ENCODE results near the gene ST3GAL2.

Gene ST3GAL2

DNA sequence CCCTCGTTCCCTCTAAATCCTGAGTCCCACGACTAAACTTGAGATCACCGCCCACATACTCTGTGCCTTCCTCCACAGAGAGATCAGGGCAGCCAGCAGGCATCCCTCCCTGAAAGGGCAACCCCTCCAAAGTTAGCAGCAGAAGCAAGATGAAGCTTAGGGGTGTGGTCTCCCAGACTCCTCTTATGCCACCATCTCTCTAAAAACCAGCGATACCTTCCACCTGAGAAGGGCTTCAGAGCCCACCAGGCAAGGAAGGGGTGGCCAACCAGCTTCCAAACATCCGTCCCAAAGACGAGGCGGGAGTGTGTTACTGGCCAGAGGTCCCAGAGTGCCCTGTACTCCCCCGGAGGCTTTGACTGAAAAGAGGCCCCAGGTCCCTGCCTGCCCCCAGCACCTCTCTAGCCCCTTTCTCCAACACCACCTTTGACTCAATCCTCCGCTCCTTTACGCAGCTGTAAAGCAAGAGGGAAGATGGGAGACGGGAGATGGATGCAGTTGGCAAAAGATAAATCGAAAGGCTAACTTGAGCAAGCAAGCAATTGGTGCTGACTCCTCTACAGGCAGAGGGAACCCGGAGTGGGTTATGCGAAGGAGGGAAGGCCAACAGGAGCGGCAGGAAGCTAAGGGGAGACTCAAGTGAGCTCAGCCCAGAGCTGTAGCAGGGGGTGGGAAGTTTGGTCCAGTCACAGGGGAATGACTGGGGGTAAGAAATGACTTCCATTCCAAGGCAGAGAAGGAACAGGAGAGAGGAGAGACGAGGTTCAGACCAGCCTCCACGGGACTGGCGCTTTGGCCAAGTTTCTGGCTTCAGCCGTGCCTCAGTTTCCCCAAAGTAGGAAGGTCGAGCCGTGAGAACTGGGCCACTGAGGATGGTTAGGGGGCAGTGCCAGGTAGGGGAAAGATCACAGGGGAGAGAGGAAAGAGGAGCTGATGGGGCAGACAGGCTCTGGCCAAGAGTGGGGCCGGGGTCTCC lies 1.0 kb downstream of the ST3GAL2 start:
- peak in 1 of 3 experiments; percentile 27 for DNase-seq

DNA sequence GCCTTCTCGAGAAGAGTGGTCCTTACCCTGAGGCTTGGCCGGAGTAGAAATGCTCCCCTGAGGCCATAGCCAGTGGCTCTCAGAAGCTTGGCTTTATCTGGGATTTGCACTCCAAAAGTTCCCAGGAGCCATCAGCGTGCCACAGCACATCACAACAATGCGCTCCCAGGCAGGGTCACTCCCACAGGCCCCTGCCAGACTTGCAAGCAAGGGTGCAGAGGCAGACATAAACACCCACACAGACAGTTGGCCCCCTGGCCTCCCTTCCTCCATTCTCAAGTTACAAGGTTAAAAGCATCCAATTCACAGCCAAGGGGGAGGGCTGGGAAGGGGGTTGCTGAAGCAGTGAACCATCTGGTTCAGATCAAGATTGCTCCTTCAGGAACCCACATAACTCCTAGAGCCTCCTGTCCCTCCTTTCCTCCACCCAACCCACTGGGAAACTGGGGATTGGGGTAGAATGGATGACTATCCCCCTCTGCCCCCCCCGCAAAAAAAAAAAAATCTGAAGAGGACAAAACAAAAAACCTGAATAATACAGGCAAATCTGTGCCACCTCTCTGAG lies 1.8 kb downstream of the ST3GAL2 start:
- DNase-seq = peak; percentile 4 to 28 (median 11)

DNA sequence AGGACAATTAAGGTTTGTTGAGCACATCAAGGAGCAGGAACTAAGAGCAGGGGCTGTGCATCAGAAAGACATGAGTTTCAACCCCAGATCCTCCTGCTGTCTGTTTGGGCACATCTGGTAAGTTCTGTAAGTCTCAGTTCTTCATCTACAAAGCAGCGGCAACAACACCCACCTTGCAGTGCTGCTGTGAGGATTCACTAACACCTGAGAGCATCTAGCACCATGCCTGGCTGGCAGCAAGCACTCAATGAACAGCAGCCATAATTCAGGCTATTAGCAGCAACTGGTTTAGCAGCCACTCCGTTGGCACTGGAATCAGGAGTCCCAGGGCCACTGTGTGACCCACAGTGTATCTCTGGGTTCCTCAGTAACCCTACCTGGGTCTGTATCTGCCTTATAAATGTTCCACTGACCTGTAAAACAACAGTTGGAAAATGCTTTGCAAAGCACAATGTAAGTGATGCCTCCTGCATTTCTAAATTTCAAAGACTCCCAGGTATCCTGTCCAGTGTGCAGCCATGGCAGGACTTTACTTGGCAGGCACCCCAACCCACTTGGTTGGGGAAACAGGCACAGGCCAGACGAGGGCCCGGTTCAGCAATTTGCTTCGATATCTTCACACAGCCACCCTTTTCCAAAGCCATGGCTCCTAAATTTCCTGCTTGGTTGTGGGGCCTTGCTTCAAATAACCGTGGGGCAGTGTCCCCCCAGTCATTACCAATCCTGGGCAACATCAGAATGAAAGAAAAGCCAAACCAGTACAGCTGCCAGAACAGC lies 4.2 kb downstream of the ST3GAL2 start:
- DNase-seq = no peak

DNA sequence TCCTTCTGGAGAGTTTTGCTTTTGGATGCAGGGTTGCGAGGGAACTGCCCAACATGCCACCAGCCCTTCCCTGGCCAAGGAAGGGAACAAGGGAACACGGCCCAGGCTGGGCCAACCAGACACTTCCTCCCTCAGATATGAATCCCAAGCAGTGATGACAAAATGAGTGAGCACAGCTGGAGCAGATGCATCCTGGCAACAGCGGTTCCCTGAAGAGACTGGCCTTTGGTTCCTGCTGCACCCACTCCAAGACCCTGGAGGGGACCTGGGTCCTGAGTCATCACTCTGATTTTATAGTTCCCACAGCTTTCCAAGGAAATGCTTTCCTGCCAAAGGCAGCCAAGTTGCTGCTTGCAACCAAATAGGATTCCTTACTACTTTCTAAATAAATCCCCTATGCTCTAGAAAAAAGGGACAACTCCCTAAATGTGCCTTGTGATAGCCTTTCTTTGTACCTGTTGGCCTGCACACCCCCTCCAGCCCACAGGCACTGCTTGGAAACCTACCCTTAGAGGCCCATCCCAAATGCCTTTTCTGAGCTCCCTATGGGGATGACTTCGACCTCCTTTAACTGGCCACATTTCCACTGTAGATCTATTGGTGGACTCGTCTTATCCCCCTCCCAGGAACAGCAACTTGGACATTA lies 5.3 kb downstream of the ST3GAL2 start:
- DNase-seq = no peak

DNA sequence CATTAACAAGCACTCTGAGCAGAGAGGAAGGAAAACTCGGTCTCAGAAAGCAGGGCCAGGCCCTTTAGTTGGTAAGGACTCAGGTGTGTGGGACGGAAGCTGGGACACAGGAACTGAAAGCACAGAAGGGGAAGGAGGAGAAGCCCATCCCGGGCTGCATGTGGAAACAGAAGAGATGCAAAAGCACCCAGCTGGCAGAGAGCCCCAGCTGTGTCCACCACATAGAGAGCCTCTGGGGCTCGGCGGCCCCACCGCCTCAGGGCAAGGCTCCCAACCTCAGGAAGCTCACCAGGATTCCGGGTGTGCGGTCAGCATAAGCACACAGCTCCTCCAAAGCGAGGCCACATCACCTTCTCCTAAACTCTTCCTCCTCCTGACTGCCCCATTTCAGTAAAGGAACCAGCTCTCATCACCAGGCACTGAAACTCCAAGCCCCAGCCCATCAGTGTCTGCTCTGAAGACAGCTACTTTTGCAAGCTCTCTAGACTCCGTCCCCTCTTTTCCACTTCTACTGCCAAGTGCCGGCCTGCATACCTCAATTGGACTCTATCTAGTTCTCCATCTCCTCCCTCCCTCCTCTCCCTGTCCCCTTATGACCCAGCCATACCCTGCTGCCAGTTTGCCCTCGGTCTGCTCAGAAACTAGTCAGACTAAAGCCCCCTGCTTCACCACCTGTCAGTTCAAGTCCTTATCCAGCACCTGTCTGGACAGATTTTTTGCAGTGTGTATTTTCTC lies 6.0 kb downstream of the ST3GAL2 start:
- no peak for DNase-seq

DNA sequence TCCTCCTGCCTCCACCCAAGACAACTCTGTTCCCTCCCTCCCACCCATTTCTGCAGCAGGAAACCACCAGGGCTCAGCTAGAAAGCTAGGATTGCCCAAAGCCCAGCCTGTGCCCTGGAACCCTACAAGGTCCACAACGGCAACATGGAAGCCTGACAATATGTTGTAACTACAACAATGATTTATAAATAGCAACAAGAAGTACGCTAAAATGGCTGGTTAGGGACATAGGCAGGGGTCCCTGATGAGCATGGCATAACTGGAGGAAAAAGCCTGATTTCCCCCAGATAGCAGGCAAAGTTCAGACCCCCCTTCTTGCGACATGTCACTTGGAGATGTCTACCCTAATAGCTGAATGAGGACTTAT lies 6.6 kb downstream of the ST3GAL2 start:
- no peak for DNase-seq

DNA sequence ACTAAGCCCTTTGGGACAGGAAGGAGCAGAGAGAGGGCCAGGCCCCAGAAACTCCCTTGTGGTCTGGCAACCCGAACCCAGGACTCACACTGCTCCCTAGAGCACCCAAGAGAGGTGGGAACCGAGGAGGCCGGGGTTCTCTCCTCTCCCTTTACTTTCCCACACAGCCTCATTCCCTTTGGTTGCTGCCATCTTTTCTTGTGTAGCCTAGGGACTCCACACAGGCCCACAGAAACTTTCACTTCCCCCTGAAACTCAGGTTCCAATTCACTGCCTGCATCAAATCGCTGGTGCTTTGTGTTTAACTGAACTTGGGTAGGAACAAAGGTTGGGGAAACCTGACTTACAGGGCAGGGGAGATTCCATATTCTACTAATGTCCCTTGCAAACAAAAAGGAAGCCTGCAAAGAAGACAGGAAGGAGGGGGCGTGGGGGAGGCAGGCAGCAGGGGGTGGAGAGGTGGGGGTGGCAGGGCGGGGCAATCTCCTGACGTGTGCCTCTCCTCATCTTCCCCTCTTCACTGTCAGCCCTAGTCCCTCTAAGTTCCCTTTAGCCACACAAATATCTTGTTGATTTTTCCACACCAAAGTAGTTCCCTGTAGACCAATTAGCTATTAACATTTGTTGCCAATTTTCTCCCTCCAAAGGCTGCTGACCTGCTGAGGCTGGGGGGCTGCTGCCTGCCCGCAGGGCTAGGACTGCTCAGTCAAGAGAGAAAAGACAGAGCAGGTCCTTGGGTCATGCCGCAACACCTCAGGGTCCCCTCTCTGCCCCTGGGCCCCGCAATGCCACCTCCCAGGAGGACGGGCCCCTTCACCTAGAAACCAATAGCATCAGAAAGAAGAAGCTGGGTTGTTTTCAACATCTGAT lies 8.0 kb downstream of the ST3GAL2 start:
- peak in 1 of 3 experiments; percentile 49 for DNase-seq

DNA sequence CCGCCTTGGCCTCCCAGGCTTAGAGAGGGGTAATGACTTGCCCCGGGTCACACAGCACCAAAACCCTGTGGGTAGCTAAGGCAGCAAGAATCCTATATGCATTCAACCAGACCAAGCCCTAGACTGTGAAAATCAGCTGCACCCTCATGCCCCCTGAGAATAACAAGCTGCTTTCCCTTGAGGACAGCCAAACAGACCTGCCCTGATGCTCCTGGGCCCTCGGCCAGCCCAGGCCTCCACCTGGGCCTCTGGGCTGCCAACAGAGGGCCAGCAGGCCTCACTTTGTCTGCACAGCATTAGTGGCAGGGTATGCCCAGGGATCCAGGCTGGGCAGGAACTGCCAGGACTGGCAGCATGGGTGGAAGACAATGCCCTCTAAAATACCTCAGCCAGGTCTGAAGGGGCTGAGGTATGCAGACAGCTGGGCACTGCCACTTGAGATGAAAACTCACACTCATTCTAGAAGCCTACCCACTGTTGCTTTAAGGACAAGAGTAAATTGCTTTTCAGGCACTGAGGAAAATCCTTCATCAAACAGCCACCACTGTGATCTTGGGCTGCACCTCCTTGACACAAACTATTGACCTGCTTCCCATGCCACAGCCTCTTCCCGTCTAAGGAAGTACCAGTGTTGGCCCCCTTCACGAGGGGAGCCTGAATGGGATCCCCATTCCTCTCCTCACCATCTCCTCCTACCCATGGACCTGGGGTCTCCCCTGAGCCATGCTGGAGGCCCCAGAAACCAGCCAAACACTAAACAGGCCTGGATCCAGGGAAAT lies 8.8 kb downstream of the ST3GAL2 start:
- no peak for DNase-seq

DNA sequence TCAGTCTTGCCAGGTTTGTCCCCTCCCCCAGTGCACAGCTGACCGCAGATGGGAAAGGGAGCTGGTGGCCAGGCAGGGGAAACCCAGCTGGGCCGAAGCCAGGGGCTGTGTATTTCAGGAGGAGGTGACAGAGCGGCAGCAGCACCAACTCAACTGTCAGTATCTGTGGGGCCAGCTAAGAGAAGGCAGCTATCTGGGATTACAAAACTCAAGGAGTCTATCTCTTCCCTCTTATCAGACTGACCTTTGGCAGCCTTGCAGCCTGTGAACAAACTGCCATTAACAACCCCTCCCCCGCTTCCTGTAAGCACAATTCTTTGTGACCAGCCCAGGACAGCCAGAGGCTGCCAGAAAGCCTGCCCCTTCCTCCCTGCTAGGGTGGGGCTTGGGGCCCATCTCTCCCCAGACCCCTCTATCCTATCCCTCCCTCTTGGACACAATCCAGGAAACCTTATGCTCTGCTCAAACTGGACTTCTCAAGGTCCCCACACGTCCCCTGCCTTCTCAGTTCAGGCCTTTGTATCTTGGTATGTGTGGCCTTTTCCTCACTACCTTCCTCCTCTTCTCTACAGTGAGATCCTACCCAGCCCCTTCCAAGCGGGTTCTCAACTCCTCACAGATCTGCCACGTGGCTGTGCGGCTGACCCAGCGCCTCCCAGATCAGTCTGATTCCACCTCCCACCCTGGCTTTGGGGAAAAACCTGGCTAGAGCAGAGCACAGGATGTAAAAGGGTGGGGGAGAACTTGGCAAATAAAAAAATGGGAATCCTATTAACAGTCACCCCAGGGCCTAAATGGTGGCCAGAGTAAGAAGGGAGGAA lies 10.5 kb downstream of the ST3GAL2 start:
- peak in 2 of 3 experiments; percentile 36 to 64 for DNase-seq

DNA sequence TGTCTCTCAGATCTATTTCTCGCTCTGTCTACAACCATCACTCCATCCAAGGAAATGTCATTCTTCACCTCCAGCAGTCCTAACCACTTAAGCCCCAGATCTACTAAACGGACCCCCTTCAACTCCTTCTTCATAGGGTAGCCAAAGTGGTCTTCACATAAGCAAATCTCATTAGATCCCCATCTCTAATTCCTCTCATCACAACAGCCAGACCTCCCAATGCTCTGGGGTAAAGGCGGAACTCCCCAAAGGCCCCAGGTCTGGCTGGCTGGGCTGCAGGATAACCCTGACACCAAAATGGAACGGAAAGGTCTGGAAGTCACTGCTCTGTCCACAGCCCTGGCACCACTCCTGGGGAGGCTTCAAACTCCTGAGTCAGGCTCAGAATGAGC lies 11.1 kb downstream of the ST3GAL2 start:
- DNase-seq = no peak

DNA sequence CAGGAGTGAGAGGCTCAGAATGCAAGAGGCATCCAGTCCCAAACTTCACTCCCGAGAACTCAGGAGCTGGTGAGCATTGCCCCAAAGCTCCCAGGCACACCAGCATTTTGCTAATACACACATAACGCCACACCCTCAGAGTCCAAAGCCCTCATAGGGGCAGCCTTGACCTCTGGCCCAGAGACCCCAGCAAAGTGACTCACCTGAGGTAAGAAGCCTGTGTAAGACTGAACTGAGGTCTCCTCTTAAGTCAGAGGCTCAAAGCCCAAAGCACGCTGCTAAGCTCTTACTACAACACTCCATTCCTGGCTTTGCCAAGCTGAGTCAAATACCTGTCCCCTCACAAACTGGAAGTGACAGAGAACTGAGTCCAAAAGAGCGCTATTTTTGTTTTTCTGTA lies 16.4 kb downstream of the ST3GAL2 start:
- no peak for DNase-seq

DNA sequence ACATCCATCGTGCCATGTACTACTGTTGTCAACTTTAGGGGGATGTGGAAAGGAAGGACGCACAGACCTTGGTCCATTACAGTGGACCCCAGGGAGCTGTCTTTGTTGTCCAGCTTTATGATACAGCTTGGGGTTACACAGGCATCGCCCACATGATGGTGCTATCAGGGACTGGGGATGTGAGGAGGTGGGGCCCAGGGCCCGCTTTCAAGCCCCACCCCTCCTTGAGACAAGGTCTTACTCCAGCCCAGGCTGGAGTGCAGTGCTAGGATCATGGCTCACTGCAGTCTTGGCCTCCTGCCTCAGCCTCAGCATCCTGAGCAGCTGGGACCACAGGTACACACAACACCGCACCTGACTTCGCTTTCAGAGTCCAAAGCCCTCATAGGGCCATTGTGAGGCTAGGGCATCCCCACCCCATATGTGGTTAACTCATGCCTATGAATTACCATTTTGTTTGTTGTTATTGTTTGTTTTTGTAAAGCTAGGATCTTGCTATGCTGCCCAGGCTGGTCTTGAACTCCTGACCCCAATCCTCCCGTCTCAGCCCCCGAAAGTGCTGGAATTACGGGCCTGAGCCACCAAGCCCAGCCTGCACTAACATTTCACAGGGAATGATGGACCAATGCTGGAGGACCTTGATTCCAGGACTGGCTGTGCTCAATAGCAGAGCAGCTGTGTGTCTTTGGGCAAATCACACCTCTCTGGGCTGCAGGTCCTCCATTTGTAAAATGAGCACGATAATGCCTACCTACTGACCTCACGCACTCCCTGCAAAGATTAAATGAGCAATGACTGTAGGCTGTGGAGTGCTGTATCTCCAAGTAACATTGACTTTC lies 17.2 kb downstream of the ST3GAL2 start:
- DNase-seq = no peak

DNA sequence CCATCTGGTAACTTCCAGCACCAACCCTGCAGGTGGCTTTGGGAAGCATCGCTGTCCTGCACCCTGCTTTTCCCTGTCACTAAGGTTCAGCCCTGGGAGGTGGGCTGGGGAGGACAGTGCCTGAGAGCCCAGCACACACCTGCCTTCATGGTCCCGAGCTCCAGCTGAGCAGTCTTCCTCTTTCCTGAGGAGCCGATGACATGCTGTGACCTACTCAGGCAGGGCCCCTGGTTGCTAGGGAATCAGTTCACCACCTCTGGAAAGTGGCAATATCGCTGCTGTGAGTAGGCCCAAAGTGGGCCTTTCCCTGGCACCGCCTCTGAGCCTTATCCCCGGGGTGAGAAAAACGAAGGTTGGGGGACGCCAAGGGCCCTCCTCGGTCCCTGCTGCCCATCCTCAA lies 17.9 kb downstream of the ST3GAL2 start:
- DNase-seq = peak in 2 of 3 experiments; percentile 69 to 87

DNA sequence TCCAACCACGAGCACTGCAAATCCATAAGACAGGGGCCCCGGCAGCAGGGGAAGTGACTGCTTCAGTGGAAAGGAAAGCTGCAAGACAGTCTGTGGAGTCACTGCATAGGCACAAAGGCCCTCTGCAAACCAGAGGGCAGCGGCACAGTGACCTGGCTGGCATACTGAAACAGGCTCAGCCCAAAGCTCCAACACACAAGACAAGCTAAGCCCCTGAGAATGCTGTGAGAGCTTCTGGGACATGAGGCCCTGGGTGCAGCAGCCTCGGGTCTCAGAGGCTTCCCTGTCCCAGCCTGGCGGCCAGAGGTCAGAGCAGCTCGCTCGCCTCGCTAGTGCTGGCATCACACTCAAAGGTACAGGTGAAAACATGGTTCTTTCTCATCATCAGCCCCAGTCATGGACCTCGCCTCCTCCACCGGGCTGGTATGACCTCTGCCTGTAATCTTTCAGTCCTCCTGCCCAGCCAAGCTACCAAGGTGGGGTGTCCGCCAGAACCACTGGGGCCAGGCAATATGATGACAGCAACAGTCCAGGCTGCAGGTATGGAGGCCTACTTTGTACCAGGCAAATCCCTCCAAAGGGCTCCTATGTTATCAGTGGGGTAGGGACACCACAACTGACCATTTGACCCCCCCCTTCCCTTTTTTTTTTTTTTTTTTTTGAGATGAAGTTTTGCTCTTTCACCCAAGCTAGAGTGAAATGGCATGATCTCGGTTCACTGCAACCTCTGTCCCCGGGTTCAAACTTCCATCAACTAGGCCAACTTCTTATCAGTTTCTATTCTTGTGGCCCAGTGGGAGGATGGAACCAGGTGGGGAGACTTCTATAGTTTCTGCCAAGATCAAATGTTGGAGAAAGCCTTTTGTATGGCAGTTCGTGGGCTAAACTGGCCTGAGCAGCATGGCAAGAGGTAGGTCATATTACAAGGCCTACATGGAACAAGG lies 19.2 kb downstream of the ST3GAL2 start:
- DNase-seq = no peak

DNA sequence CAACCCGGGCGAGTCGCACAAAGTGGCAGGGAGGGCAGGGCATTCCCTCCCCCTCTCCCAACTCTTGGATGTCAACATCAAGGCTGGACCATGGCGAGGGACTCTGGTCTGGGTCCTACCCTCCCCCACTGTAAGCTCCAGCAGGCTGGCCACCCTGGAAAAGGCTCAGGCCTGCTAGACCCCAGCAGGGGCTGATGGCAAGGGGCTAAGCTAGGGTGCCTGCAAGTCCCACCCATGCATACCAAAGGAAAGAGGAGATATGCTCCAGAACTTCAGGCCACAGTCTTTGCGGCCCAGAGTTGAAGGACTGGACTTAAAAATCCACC lies 19.9 kb downstream of the ST3GAL2 start:
- no peak for DNase-seq

DNA sequence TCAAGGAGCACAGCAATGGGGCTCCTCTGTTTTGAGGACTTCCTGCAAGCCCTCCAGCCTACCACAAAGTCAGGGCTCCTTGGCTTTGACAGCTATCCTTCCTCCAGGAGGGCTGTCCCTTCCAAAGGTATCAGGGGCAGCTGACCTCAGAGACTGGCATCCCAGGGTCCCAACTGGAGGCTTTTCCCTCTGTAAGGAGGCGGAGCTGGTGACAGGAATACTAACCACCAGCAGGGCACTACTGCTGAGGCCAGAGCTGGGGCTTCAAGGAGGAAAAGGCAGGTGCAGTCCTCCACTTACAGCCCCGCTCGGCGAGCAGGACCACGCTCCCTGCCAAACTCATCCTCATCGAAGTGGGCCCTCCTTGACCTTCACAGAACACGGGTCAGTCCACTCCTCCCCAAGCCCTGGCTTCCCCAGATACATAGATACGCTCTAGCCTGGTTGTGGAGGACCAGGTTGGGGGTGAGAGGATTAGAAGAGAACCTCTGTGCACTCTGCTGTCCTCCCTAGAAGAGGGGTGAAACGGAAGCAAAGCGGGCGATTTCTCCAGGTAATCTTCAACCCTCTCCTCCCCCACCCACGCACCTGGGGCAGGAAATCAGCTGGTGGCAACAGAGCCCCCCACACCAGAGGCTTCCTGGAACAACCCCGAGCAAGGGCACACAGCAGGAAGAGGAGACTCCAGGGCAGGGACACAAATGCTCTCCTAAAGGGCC lies 20.5 kb downstream of the ST3GAL2 start:
- DNase-seq = no peak

DNA sequence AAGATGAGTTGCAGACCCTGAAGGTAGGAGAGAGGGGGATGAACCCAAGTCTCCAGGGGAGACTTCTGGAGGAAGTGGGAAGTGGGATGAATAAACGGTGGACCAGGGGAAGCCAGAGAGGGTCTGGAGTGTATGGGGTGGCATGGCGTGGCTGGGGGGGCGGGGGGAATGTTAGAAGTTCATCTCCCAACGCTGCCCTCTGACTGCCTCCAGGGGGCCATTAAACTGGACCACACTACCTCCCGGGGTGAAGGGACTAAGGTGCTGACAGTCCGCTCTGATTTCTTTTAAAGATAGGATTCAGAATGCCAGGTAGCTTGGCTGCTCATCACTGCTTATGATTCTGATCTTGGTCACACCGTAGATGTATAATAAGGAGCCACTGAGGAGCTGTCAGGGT lies 21.2 kb downstream of the ST3GAL2 start:
- DNase-seq = no peak
